GM18520 (cell line): Measurements from ENCODE around the gene C7orf57.

Experiments used
- ATAC-seq: cut with Tn5 transposase; IDR thresholded peaks from one replicate; pipeline ENCODE4 v1.9.1; 2021; ENCODE audit not compliant: unreplicated experiment

C7orf57 gene

GRCh38 chr7:48108959-48109847 is 73.9 kb downstream of the C7orf57 start:
- no peak for ATAC-seq

- ATAC-seq, result peak; percentile 88
These were observed 74.7 kb downstream of the C7orf57 start for GRCh38 chr7:48109848-48110663.

- ATAC-seq, result no peak
These were observed 75.5 kb downstream of the C7orf57 start for GRCh38 chr7:48110868-48111267.
